Spinal cord (tissue), 10 donors: Measurements from ENCODE around the gene HOXA6. TPM values are rescaled to one million over a fixed set of nuclear protein-coding genes. Genes with fewer than 3 reads are reported as not detected.
A peak's percentile ranks its signal among the peaks of the same experiment; 100 is the strongest.

ENCODE experiments used
- DNase-seq, 6 donors: peaks; one replicate each; pipeline versions ENCODE4 v3.0.0 to v3.0.0-alpha.2; 2013 to 2015; ENCODE audit warnings: low spot score in 6 of 6, low read depth in 4 of 6
- H3K27ac ChIP-seq: one replicate; pipeline ENCODE4 v1.5.1; 2013; ENCODE audit warnings: low read depth, low read length, control low read depth
- H3K27me3 ChIP-seq: one replicate; pipeline ENCODE4 v1.6.1; 2013; ENCODE audit warnings: low read length; ENCODE audit not compliant: control insufficient read depth, insufficient read depth
- H3K36me3 ChIP-seq: one replicate; pipeline ENCODE4 v1.6.1; 2013; ENCODE audit warnings: low read length; ENCODE audit not compliant: control insufficient read depth, insufficient read depth
- H3K4me1 ChIP-seq: one replicate; pipeline ENCODE4 v1.6.1; 2013; ENCODE audit warnings: low read length; ENCODE audit not compliant: control insufficient read depth, insufficient read depth
- H3K4me3 ChIP-seq: one replicate; pipeline ENCODE4 v1.5.1; 2013; ENCODE audit warnings: low read depth, low read length, control low read depth
- H3K9me3 ChIP-seq: one replicate; pipeline ENCODE4 v1.6.1; 2013; ENCODE audit warnings: low read length; ENCODE audit not compliant: control insufficient read depth, insufficient read depth
- WGBS: methylation state at CpG from one replicate; pipeline ENCODE4 v1.1.5; 2013; ENCODE audit warnings: missing lambda C conversion rate; ENCODE audit not compliant: insufficient coverage; 5-methylcytosine and 5-hydroxymethylcytosine counted together
- polyA plus RNA-seq, 2 donors: library from polyadenylated mRNA; unstranded; fragments of 120-200 nt; gene quantifications; one replicate each; pipeline ENCODE4 v1.2.1, GENCODE V29; 2013; ENCODE audit not compliant: insufficient read length in 2 of 2
- total RNA-seq, 2 donors: library from RNA; depleted of rRNA in 1 of 2; stranded (reverse); fragments of 120-200 nt in 1 of 2; fragments of >200 nt in 1 of 2; gene quantifications; one replicate each; pipeline versions ENCODE4 v1.2.3 to v1.2.4, GENCODE V29; 2013 to 2014
- donor health status: healthy.

HOXA6 gene
- total and polyA plus RNA-seq, 4 donors = 12.5 to 58.3 (median 33.9) TPM

DNA sequence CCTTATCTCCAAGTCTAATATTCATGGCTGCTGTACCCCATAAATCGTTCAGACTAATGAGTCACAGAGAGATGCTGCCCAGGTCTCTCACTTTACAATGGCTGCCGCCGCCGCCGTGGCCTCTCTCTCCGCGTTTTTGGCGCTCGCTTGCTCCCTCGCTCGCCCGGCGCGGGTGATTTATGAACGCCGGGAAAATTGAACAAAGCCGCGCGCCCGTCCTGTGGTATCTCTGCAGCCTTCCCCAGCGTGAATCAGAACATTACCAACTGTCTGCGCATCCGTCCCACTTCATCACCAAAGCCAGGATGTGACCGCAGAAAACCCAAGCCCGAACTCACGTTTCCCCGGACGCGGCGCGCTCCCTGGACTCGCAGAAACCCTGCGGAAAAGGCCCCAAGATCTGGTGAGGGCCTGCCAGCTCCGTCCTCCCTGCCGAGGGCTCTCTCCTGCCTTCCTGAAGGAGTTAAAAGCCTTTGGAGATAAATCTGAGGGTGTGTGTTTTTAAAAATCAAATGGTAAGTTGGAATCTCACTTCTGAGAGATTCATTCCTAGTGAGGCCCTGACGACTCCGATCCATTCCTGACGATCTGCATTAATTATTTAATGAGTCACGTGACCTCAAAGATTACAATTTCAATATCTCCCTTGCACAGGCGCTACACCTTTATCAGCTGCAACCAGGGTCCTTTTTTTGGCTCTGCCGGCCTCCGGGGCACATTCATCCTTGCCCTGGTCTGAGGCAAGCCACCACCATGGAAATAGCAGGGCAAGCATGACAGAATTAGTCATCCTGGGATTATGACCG is 23.3 kb downstream of the HOXA6 start:
- Histone ChIP-seq H3K9me3 (no peaks in the 10 kb centered on the region), H3K4me3 (peak overlapping the region; percentile 46), H3K4me1 (peaks cover 62% of the 10 kb centered on the region), H3K27me3 (peaks cover 8% of the 10 kb centered on the region), H3K27ac (peak overlapping the region; percentile 98), H3K36me3 (peaks cover 19% of the 10 kb centered on the region)
- peak in 2 of 6 donors; percentile 75 to 91 for DNase-seq
- WGBS = 16% methylated on average over 41 of the region's 43 CpGs

DNA sequence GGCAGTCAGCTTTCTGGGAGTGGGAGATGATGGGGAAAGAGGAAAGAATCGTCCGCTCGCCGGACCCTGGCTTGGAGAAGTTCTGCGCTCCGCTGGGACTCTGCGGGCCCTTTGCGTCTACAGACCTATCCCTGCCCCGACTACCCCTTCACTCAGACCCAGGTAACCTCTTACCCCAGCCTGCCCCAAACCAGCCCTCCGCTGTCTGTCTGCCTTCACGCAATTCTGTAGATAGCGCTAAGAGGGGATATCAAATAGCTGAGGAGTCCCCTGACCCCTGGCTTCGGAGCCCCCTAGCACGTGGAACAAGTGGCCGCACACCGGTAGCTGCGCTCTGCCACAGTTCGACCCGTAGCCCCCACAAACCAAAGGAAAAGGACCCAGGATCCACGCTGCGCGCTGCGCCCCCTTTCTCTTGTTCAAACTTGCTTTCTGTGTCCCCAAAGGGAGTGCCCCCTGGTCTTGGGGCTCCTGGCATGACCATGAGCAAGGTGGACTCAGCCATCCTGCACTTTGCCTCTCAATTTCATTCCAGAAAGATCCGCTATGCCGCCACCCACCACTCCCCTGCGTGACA is 24.0 kb downstream of the HOXA6 start:
- H3K9me3 ChIP-seq = no peaks in the 10 kb centered on the region
- peak overlapping the region; percentile 98 for H3K27ac ChIP-seq
- WGBS = 26% methylated on average over 14 of the region's 26 CpGs
- peak overlapping the region; percentile 46 for H3K4me3 ChIP-seq
- H3K36me3 ChIP-seq = peaks cover 17% of the 10 kb centered on the region
- DNase-seq = no peak
- peaks cover 10% of the 10 kb centered on the region for H3K27me3 ChIP-seq
- H3K4me1 ChIP-seq = peaks cover 60% of the 10 kb centered on the region

DNA sequence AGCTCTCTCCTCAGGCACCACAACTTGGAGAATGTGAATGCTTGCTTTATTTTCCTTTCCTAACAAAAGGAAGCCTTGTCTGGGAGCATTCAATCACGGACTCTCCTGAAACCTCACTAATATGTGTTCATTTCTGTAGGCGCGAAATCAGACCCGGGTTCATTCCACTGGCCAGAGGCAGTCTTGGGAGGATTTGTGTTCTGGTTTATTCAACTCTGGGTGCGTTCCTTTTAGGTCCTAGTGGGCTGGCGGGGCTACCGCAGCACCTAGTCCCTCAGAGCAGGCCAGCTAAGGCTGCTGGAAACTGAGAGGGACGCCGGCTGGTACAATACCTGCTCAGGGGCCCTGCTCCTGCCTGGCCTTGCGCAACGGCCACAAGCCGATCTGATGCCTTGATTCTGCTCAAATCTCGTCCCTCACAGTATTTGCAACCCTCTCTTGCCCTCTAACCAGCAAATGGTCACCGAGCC is 24.5 kb downstream of the HOXA6 start:
- Histone ChIP-seq H3K27me3 (peaks cover 11% of the 10 kb centered on the region), H3K36me3 (peaks cover 18% of the 10 kb centered on the region), H3K27ac (peak overlapping the region; percentile 98), H3K9me3 (no peaks in the 10 kb centered on the region), H3K4me1 (peaks cover 66% of the 10 kb centered on the region), H3K4me3 (peak overlapping the region; percentile 46)
- 16% methylated on average over 11 of the region's 14 CpGs for WGBS
- DNase-seq = peak in 2 of 6 donors; percentile 77 to 87

DNA sequence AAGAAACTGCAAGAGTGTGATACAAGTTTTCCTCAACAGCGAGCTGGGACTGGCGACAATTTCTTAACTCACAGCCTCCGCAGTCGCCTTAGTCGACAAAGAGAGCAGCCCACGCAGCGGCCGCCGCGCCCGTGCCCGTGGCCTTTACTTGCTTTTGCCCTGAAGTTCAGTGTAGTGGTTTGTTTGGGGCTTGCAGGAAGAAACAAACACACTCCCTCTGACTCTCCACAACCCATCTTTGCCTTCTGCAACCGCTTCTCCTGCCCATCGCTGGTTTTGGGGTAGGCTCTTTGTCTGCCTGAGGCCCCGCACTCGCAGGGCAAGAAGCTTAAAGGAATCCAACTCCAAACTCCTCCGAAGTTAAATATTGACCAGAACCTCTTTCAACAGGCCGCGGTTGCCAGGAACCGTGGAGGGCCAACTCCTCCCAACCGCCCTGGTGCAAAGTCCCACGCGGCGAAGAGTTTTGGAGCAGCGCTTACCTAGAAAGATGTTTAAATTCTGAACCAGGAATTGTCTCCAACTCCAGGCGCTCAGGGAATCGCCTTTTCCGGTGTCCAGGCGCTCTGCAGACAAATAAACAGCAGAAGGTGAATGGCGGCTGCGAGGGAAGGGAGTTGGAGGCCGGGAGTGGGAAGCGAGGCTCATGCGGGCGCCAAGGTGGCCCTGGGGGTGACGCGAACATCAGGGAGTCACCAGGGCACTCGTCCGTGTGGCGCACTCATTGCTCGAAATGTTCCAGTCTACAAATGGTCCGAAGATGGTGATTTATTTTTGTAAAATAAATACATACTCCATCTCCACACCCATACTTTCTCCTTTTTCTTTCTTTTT is 25.3 kb downstream of the HOXA6 start:
- H3K4me1 ChIP-seq = peaks cover 73% of the 10 kb centered on the region
- peak in 1 of 6 donors; percentile 74 for DNase-seq
- H3K9me3 ChIP-seq = no peaks in the 10 kb centered on the region
- peak overlapping the region; percentile 46 for H3K4me3 ChIP-seq
- peaks cover 25% of the 10 kb centered on the region for H3K36me3 ChIP-seq
- peak overlapping the region; percentile 98 for H3K27ac ChIP-seq
- 19% methylated on average over 25 of the region's 42 CpGs for WGBS
- H3K27me3 ChIP-seq = peaks cover 12% of the 10 kb centered on the region

DNA sequence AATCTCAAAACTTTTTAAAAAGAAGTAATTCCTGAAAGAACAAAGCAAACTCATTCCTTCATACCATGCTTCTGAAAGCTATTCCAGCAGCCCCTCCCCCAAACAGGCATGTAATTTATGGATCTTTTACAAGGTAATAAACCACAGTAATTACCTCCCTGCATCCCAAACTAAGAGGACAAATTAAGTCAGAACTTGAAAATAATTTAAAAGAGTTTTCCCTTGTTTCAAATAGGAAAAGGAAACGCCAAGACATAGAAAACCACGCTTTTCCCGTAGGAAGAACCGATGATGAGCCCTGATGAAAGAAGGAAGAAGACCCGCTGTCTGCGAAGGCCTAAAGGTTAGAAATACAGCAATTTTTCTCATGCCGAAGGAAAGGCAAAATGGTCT is 25.9 kb downstream of the HOXA6 start:
- Histone ChIP-seq H3K27me3 (peaks cover 17% of the 10 kb centered on the region), H3K36me3 (peaks cover 28% of the 10 kb centered on the region), H3K9me3 (no peaks in the 10 kb centered on the region), H3K4me3 (peak overlapping the region; percentile 46), H3K27ac (peak overlapping the region; percentile 98), H3K4me1 (peaks cover 78% of the 10 kb centered on the region)
- WGBS = 14% methylated on average over 7 of the region's 7 CpGs
- DNase-seq = no peak

DNA sequence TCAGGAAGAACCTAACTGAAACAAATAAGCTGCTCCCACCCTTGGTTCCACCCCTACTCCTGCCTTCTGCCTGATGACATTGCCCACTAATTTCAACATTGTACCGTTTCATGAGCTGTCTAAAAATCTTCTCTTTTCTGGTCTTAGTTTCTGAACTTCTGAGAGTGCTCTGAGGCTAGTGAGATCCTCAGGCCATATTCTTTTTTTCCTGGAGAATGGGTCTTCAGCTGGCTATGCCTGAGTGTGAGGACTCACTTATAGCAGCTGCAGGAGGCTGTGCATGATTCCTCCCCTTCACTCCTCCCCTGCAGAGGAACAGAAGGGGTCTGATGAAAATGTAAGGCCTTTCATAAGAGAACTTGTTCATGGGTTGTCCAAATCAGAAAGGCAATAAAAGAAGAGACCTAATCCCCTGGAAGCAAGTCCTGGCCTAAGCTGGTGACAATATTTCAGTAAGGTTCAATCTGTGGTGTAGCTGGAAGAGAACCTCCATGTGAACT is 28.1 kb downstream of the HOXA6 start:
- H3K4me1 ChIP-seq = peaks cover 78% of the 10 kb centered on the region
- no CpG with 5 or more reads among the region's 1 CpG for WGBS
- peak overlapping the region; percentile 98 for H3K27ac ChIP-seq
- DNase-seq = no peak
- no peaks in the 10 kb centered on the region for H3K9me3 ChIP-seq
- H3K27me3 ChIP-seq = peaks cover 11% of the 10 kb centered on the region
- peaks cover 36% of the 10 kb centered on the region for H3K36me3 ChIP-seq
- peak overlapping the region; percentile 16 for H3K4me3 ChIP-seq

DNA sequence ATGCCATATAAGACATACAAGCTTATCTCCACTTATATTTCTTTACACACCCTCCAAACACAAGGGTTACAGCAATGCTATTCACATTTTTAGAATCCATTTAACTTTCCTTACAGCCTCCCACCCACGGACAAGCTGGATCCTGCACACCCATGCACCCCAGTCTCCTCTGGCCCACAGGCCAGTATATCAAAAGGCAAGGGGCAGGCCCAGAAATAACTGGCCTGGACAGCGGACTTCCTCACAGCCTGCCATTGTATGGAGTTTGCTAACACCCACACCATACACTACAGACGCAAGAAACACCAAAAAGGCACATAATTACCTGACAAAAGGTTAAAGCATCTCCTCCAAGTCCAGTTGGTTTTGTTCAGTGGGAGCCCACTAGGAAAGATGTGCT is 29.0 kb downstream of the HOXA6 start:
- peaks cover 11% of the 10 kb centered on the region for H3K27me3 ChIP-seq
- DNase-seq = no peak
- H3K9me3 ChIP-seq = no peaks in the 10 kb centered on the region
- H3K27ac ChIP-seq = peak overlapping the region; percentile 98
- 39% methylated on average over 2 of the region's 3 CpGs for WGBS
- peaks cover 30% of the 10 kb centered on the region for H3K36me3 ChIP-seq
- H3K4me3 ChIP-seq = peak overlapping the region; percentile 65
- H3K4me1 ChIP-seq = peaks cover 69% of the 10 kb centered on the region

DNA sequence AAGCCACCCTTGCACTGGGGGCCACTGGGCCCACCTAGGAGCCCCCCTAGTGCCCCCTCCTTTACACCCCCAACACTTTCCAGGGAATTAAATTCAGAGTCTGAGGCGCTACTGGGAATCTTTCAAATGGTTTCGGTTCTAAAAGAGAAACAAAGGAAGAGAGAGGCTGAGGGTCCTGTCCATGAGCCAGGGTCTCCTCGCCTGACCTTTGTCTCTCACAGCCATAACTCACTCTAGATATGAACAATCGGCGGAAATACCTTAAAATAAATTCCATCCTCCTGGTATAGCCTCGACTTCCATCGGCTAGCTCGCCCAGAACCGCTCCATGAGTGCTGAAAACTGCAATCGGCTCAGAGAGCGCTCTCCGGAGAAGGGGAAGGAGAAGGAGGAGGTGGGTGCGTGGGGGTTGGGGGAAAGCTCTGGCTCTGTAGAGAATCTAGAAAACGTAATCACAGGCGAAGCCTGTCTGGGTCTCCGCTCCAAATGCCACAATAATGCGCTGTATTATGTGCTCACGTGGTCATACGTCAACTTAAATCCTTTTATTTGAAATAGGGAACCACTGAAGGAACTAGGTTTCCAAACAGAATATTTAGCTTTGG is 29.6 kb downstream of the HOXA6 start:
- peaks cover 11% of the 10 kb centered on the region for H3K27me3 ChIP-seq

More for the DNA sequence above, 29.6 kb downstream of the HOXA6 start:
- peaks cover 67% of the 10 kb centered on the region for H3K4me1 ChIP-seq
- H3K9me3 ChIP-seq = no peaks in the 10 kb centered on the region
- peaks cover 30% of the 10 kb centered on the region for H3K36me3 ChIP-seq
- DNase-seq = peak in 1 of 6 donors; percentile 84
- peak overlapping the region; percentile 65 for H3K4me3 ChIP-seq
- peak overlapping the region; percentile 98 for H3K27ac ChIP-seq
- WGBS = 41% methylated on average over 4 of the region's 19 CpGs
